Stimulated activated CD8-positive, alpha-beta memory T cell treated with anti-CD3 and anti-CD28 coated beads, Interleukin-7, amount 100 ng/mL, for 48 hours (primary cell): ENCODE data around the gene NPHS1.
"Not testable (repeated sequence)": the region's sequence is repeated elsewhere in the genome, so short reads cannot be mapped to it uniquely, and the experiment has no call there.

ENCODE experiments used
- DNase-seq, 2 donors: peaks; one replicate each; pipeline ENCODE4 v3.0.0-alpha.2; 2020; ENCODE audit warnings: low read depth in 1 of 2; ENCODE audit errors: extremely low read depth in 1 of 2

Gene NPHS1

DNA sequence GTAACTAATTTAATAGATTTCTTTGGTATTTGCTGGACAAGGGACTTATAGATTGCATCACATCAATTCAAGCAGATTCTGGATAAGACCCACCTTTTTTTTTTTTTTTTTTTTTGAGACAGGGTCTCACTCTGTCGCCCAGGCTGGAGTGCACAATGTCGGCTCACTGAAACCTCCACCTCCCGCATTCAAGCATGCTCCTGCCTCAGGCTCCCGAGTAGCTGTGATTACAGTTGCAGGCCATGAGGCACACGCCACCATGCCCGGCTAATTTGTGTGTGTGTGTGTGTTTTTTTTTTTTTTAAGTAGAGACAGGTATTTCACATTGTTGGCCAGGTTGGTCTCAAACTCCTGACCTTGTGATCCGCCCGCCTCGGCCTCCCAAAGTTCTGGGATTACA lies 35.5 kb downstream of the NPHS1 start:
- no peak for DNase-seq

DNA sequence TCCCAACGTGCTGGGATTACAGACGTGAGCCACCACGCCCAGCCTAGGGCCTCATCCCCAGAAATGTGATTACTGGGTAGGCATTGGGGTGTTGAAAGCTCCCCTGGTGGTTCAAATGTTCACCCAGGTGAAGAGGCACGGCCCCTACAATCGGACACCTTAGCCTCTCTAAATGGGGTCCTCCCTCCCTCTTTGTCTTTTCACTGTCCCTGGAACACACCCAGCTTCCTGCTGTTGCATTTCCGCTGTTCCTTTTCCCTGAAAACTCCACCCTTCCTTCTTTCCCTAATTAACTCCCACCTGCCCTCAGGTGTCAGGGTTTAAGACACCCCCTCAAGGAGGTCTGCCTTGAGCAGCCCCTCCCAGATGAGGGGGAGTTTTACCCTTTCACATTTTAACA lies 36.0 kb downstream of the NPHS1 start:
- no peak for DNase-seq

DNA sequence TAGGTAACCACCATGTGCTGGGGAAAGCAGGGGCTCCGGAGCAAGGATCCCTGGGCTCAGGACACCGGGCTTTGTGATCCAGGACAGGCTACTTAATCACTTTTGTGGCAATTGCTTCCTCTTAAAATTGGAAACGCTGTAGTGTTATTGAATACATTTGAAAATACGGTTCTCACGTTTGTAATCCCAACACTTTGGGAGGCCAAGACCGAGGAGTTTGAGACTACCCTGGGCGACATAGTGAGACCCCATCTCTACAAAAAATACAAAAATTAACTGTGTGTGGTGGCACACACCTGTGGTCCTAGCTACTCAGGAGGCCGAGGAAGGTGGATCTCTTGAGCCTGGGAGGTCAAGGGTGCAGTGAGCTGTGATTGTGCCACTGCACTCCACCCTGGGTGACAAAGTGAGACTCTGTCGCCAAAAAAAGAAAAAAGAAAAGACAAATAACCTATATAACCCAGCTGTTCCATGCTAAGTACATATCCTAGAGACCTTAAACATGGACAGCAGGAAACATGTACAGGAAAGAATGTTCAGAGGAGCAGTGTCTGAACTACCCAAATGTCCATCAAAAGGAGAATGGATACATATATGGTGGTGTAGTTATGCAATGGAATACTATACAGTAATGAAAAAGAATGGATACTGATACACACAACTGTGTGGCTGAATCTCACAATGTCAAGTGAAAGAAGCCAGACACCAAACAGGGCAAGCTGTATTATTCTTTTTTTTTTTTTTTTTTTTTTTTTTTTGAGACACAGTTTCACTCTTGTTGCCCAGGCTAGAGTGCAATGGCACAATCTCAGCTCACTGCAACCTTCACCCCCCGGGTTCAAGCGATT lies 39.0 kb downstream of the NPHS1 start:
- no peak for DNase-seq

DNA sequence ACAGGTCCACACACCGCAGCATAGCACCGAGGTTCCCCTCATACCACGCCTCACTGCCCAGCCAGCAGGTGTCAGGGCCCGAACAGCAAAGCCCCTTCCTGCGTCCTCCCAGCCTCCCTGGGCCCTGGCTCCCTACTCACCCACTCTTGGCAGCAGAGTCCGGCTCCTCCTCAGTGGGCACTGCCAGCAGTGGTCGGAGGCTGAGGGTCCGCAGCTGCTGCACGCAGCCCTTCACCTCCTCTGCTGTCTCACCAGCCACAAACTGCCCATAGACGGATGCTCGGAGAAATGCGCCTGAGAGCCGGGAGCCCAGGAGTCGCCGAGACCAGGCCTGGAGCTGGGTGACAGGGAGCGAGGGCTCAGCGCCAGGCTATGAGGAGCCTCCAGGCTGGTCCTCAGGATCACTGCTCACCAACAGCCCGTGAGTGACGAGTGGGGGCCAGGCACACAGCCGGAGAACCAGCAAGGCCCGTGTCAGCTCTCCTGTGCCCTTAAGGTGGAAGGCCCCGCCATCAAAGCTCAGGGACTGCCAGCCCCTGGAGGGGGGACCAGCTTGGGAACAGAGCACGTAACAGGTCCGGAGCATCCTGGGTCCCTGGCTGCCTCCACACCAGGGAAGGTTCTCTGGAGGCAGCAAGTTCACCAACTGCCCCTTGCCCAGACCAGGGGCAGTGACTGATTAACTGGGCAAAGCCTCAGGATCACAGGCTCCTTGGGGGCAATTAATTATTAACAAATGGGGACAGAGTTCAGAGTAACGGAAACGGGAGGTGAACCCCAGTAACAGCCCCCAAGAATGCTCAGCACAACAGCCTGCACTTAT lies 39.9 kb downstream of the NPHS1 start, which contains the start of gene PRODH2:
Gene PRODH2, minus strand, starts transcription at position 626 of the 823 bp plus-strand sequence. Its CDS starts 40 bp downstream, at position 586.
- DNase-seq, result no peak

DNA sequence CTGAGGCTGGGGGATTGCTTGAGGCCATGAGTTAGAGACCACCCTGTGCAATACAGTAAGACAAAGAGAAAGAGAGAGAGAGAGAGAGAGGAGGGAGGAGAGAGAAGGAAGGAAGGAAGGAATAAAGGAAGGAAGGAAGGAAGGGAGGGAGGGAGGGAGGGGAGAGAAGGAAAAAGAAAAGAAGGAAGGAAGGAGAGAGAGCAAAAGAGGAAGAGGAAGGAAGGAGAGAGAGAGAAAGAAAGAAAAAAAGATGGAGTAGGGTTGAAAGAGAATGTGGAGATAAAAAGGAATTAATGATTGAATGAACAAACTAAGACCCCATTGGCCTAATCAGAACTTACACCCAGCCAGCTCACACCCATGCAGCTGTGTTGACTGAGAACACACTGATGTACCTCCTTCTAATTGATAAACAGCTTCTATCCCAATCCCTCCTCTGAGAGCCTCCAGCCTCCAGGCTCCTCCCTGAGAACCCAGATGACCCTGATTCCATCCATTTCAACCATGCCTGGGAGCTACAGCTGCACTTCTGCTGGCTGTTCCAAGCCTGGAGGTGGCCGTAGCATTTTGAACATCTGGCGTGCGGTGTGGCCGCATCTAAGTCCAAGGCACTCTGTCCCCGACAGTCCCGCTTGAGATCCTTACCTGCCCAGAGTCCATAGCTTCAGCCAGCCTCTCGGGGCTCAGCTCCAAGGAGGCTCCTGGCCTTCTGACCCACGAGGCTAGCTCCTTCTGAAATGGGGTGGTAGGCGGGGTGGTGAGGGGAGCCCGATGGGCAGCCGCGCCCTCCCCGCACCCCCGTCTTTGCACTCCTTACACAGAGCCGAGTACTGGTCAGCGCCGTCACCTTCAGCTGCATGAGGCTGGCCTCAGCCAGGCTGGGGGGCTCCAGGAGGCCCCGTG lies 40.7 kb downstream of the NPHS1 start:
- no peak for DNase-seq

DNA sequence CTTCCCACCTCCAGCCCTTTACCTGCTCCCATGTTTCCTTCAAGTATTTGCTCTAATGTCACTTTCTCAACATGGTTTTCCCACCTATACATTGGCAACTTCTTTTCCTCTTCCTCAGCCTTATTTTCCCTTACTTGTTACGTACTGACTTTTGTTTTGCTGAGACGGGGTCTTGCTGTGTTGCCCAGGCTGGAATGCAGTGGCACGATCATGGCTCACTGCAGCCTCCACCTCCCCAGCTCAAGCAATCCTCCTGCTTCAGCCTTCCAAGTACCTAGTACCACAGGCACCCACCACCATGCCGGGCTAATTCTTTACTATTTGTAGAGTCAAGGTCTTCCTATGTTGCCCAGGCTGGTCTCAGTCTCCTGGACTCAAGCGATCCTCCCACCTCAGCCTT lies 44.7 kb downstream of the NPHS1 start:
- DNase-seq, result no peak

DNA sequence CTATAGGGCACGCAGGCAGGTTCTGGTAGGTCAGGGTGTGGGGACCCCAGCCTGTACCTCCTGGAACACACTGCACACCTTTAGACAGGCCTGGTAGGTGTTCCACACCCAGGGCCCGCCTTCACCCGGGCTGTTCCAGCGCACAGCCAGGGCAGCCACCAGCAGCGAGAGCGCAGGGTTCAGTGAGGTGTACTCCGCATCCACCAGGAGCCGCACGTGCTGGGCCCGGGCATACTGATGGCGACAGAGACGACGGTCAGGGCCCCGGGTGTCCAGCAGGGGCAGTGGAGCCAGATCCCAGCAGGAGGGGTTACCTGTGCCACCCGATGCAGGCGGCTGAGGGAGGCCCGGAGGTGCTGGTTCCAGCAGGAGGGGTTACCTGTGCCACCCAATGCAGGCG lies 45.7 kb downstream of the NPHS1 start:
- no peak for DNase-seq

DNA sequence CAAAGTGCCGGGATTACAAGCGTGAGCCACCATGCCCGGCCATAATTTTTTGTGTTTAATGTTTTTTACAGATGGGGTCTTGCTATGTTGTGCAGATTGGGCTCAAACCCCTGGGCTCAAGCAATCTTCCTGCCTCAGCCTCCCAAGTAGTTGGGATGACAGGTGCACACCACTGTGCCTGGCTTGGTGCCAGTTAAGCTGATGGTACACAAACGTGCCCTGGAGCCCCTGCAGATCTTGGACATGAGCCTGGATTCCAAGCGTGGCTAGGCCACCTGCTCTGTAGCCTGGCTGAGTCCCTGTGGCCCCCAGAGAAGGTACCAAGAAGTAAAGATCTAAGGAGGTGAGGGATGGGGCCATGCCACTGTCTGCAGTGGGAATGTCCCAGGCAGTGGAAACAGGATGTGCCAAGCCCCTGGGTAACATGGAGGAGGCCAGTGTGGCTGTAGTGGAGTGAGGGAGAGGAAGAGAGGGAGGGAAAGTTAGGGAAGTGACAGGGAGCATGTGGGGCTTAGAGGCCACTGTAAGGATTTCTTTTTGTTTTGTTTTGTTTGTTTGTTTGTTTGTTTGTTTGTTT lies 46.7 kb downstream of the NPHS1 start:
- DNase-seq, result no peak

DNA sequence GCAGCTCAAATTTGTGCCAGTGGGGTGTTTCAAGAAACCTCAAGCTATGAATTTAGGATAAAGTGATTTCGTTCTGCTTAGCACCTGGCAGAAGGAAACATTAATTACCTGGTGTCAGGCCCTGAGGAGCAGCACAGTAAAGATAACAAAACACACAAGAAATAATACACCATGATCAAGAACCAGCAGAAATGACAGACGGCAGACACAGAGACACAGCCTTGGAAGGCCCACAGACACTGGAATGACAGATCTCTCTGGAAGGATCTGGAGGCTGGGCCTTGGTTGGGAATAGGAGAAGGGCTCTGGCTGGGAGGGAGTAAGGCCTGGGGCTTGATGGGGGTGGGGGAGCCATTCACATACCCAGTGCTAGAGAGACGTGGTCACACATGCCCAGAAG lies 50.5 kb downstream of the NPHS1 start:
- no peak for DNase-seq

DNA sequence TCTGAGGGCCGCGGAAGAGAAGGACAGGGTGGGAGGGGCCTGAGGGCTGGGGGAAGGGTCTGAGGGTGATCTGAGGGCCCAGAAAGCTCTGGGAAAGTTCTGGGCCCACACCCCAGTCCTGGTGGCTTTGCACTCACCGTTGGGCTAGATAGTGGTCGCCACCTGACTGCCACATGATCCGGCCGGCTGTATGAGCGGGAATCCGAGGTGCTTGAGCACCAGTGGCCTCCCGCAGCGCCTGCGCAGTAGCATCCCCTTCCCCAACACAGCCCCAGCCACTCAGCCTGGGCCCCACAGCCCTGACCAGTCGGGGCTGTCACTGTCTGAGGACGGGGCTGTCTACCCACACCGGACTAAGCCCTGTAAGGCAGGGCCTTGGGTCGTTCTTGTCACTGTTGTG lies 54.6 kb downstream of the NPHS1 start:
- no peak for DNase-seq

DNA sequence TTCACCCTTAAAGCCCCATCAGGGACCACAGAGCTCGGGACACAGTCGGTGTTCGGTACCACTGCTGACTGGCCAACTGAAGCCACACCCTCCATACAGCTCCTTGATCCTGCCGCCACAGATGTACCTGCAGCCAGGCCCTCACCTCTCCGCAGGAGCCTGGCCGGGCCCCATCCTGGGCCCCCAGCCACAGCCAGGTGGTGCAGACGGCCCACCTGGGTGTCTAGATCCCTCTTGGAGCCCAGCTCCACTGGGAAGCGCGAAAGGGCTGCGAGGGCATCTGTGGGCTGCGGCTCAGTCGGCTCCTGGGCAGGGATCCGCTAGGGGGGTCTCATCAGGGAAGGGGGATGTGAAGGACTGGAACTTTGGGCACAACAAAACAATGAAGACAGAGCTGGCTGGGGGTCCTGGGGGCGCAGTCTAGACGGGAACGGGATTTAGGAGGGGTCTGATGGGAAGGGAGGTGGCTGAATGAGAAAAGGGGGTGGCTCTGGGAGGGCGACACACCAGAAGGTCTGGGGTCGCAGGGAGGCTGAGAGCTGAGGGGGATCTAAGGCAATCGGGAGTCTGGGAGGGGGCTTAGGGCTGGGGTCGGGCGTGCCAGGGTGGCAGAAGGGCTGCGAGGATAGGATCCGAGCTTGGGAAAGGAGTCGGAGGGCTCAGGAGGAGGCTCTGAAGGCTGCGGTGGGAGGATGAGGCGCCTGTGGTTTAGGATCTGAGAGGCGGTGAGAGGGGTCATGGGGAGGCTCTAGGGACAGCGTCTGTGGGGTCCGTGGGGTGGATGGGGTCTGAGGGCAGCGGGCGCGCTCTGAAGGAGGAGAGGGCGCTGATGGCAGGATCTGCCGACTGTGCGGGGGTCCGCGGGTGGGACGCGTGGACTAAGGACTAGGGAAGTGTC lies 55.4 kb downstream of the NPHS1 start:
- no peak for DNase-seq

DNA sequence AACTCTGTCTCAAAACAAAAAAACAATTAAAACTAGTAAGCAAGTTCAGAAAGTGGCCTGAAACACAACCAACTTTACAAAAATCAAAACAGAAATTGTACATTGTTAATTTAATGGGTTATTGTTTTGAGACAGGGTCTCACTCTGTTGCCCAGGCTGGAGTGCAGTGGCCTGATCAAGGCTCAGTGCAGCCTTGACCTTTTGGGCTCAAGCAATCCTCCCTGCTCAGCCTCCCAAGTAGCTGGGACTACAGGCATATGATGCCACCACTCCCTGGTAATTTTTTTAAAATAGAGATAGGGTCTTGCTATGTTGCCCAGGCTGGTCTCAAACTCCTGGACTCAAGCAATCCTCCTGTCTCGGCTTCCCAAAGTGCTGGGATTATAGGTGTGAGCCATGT lies 56.7 kb downstream of the NPHS1 start:
- DNase-seq, result not testable (repeated sequence)

DNA sequence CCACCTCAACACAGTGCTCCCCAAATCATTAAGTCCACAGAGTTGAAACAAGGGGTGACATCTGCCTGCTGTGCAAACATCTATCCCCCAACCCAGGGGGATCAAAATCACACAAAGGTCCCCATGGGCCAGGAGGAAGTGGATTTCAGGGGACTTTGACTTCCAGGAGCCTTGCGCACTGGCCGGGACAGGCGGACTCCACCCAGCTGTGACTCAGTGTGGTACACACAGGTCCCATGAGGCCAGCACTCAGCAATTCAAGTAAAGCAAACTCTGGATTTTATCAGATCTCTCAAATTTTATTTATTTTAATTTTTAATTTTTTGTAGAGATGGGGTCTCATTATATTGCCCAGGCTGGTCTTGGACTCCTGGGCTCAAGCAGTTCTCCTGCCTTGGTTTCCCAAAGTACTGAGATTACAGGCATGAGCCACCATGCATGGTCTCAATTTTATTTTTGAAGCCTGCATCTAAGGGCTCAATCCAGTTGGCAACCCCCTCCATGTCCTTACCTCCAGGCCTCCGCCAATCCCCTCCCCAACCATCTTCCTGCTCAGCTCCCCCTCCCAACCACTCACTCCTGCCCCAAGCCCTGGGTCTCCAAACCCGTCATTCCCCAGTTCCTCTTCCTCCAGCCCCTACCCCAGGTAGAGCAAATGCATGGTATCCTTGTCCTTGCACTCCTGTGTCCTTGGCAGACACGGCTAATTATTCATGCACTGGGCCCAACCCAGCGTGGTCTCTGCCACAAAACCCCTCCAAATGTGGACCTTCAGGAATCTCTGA lies 58.7 kb downstream of the NPHS1 start:
- DNase-seq, result no peak

DNA sequence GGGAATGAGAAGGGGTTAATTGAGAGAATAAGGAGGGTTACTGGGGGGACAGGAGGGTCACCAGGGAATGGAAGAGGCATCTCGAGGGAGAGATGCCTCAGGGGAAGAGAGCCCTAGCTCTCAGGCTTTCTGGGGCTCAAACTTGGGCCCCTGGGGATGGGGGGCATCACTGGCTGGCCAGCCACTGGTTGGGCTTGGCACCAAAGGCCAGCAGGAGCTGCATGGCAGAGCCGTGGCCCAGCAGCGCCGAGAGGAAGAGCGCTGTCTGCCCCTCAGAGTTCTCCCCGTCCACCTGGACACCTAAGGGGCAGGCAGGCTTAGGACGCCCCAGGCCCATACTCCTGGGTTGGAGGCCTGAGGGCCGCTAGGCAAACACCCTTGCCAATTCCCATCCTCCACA lies 59.4 kb downstream of the NPHS1 start:
- no peak for DNase-seq

DNA sequence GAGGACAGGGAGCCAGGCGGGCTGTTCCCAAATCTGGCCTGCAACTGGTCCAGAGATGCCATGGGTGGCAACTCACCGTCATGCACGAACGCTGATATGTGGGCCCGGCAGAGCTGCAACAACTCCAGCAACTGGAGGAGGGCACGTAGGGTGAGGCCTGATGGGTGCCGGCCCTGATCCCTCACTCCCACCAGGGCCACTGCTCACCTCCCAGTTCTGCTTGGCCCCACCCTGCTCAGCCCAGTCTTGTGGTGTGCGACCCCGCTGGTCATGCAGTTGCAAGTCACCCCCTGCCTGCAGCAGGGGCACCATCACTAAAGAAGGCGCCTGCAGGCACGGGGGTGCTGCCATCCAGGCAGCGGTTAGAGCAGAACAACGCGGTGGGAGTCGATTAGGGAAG lies 60.0 kb downstream of the NPHS1 start:
- no peak for DNase-seq

DNA sequence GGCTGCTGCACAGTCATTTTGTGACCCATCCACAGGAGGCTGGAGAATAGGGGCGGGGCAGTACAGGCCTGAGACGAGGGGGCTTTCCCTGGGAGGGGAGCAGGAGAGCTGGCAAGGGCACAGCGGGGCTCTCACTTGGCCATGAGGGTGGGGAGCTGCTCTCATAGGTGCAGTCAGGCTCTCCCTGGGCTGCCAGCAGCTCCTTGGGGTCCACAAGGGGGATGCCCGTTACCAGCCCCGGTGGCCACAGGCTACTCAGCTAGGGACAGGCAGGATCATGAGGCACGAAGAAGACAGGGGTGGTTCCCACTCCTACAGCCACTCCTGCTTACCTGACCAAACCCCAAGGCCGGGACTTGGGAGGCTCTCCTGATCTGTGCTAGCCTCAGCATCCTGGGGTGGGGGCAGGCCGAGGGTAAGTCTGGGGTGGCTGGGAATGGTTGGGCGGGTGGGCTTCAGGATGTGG lies 60.5 kb downstream of the NPHS1 start:
- DNase-seq, result no peak

DNA sequence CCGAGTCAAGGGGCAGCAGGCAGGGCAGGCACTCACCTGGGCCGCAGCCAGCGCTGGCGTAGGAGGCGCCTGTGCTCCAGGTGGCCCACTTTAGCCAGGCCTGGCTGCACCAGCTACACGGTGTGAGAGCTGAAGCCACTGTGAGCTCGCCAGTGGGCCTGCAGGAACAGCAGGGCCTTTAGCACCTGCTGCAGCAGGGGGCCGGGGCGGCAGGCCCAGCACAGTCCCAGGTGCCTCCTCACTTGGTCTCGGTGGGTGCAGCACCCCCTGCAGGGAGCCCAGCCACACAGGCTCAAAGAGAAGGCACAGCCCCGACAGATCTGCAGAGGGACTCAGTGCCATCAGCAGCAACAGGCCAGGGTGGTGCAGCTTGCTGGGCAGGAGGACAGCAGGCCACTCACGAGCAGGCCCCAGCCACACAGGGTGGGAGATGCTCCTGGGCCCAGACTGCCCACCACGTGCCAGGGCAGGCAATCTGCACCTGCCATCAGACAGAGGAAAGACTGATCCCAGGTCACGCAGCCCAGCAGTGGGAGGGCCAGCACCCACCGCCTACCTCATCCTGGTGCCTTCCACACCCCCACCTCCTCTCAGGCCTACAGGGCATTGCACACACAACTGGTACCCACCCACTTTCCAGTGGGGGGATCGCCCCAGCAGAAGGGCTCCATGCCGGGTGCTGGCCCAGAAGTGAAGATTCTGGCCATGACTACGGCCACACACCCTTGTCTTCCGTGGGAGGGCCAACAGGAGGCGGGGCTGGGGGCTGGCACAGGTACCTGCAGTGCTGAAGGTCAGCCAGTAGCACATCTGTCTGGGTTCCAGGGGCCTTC lies 61.1 kb downstream of the NPHS1 start:
- DNase-seq, result no peak
